K562 (cell line): ENCODE data around the gene TDRKH. TPM values are rescaled to one million over a fixed set of nuclear protein-coding genes. Genes with fewer than 3 reads are reported as not detected.

ENCODE experiments used
- ATAC-seq: fragments of 200-7000 bp; cut with Tn5 transposase; 3 replicates; pipeline ENCODE4 v1.9.1; 2020; ENCODE audit warnings: moderate library complexity
- BruUV-seq: library from RNA; stranded (reverse); fragments of 400-500 nt; replicated peaks from 2 replicates; lab custom pipeline; 2021; lab: Mats Ljungman, UMichigan
- CTCF ChIA-PET: fragments of 300-600 bp; formaldehyde crosslinking; extraction: SDS; loops from one replicate; lab custom pipeline; 2021; ENCODE audit warnings: low intra/inter-chr PET ratio; lab: Yijun Ruan, JAX
- POLR2A ChIA-PET: fragments of 300-600, 350-650 bp; sonication (Branson Sonifier 250); formaldehyde crosslinking; extraction: SDS; loops from one replicate; lab custom pipeline; 2021; ENCODE audit warnings: antibody characterized with exemption, inconsistent platforms; lab: Yijun Ruan, JAX
- DNase-seq, 4 experiments: peaks; one replicate each; pipeline versions ENCODE4 v3.0.0 to v3.0.0-alpha.2; 2011 to 2018; ENCODE audit warnings: low spot score in 3 of 4, mixed read lengths in 3 of 4; ENCODE audit errors: extremely low read depth in 1 of 4
- FAIRE-seq: peaks from 2 replicates; lab custom pipeline; 2011; peaks lifted over from hg19 to GRCh38; lab: Jason Lieb, UNC
- H2AFZ ChIP-seq: 2 replicates; pipeline ENCODE4 v1.6.0; 2011; ENCODE audit warnings: low read depth, low read length, control low read depth, inconsistent platforms
- H3K27ac ChIP-seq: fragments of 200-600 bp; 3 replicates; pipeline ENCODE4 v1.8.0; 2011; ENCODE audit warnings: low read depth, mild to moderate bottlenecking, control low read depth, inconsistent platforms, low read length, moderate library complexity, mixed read lengths; ENCODE audit errors: extremely low read depth
- H3K27me3 ChIP-seq, 2 experiments: fragments of 300-600 bp in 1 of 2; 2 replicates in 1 of 2; 3 replicates in 1 of 2; pipeline versions ENCODE4 v1.6.0 to v1.8.0; 2011; ENCODE audit warnings: inconsistent platforms in 2 of 2, low read length in 2 of 2, mild to moderate bottlenecking in 1 of 2, mixed read lengths in 1 of 2, moderate library complexity in 1 of 2; ENCODE audit not compliant: control insufficient read depth in 2 of 2, insufficient read depth in 2 of 2
- H3K36me3 ChIP-seq: fragments of 300-600 bp; 3 replicates; pipeline ENCODE4 v1.8.0; 2011; ENCODE audit warnings: mild to moderate bottlenecking, low read length, inconsistent platforms; ENCODE audit not compliant: control insufficient read depth, insufficient read depth
- H3K4me1 ChIP-seq, 2 experiments: fragments of 200-600 bp in 1 of 2; replicated peaks in 1 of 2; 2 replicates in 1 of 2; 3 replicates in 1 of 2; pipeline versions ENCODE4 v1.5.1 to v1.8.0; 2011; ENCODE audit warnings: inconsistent platforms in 2 of 2, low read length in 2 of 2, mild to moderate bottlenecking in 1 of 2, mixed read lengths in 1 of 2, moderate library complexity in 1 of 2; ENCODE audit not compliant: control insufficient read depth in 2 of 2, insufficient read depth in 2 of 2
- H3K4me2 ChIP-seq: 2 replicates; pipeline ENCODE4 v1.6.1; 2011; ENCODE audit warnings: low read length, control low read depth, inconsistent platforms, mixed read lengths; ENCODE audit not compliant: insufficient read depth
- H3K4me3 ChIP-seq: fragments of 200-600 bp; sonication (generic), shearing (Covaris generic); 2 replicates; pipeline ENCODE4 v1.5.1; 2016; ENCODE audit warnings: control low read depth, inconsistent platforms
- H3K79me2 ChIP-seq: fragments of 200-600 bp; 3 replicates; pipeline ENCODE4 v1.8.0; 2011; ENCODE audit warnings: low read length, inconsistent platforms; ENCODE audit not compliant: control insufficient read depth, insufficient read depth
- H3K9ac ChIP-seq, 2 experiments: 2 replicates each; pipeline versions ENCODE4 v1.6.0 to v1.6.1; 2011; ENCODE audit warnings: low read depth in 2 of 2, low read length in 2 of 2, control low read depth in 1 of 2, inconsistent platforms in 1 of 2, mild to moderate bottlenecking in 1 of 2, mixed read lengths in 1 of 2; ENCODE audit not compliant: insufficient read depth in 1 of 2
- H3K9me1 ChIP-seq: one replicate; pipeline ENCODE4 v1.6.0; 2011; ENCODE audit warnings: inconsistent platforms, mild to moderate bottlenecking, low read length, moderate library complexity; ENCODE audit not compliant: control insufficient read depth, insufficient read depth
- H3K9me3 ChIP-seq: replicated peaks from 2 replicates; pipeline ENCODE4 v1.5.1; 2011; ENCODE audit warnings: low read depth, low read length, inconsistent platforms; ENCODE audit not compliant: control insufficient read depth, insufficient read depth
- H4K20me1 ChIP-seq: replicated peaks from 2 replicates; pipeline ENCODE4 v1.6.1; 2011; ENCODE audit warnings: low read length, inconsistent platforms, mixed read lengths; ENCODE audit not compliant: control insufficient read depth, insufficient read depth
- ATF7 ChIP-seq: fragments of 450-650 bp; IDR thresholded peaks from 2 replicates; pipeline ENCODE4 v1.7.1; 2014; ENCODE audit warnings: mild to moderate bottlenecking, moderate library complexity
- E2F4 ChIP-seq: sonication (generic); formaldehyde crosslinking; IDR thresholded peaks from 2 replicates; pipeline ENCODE4 v1.8.0; 2022; ENCODE audit warnings: mild to moderate bottlenecking, low read depth, missing genetic modification reagents
- ELF4 ChIP-seq: fragments of 450-650 bp; formaldehyde crosslinking; IDR thresholded peaks from 2 replicates; pipeline ENCODE4 v1.4.0; 2022; ENCODE audit warnings: missing genetic modification characterization
- ERF ChIP-seq: fragments of 450-650 bp; formaldehyde crosslinking; IDR thresholded peaks from 2 replicates; pipeline ENCODE4 v1.4.0; 2020; ENCODE audit warnings: mild to moderate bottlenecking, mixed read lengths
- GABPB2 ChIP-seq: fragments of 250-450 bp; sonication (Bioruptor Pico); conservative IDR thresholded peaks from 2 replicates; pipeline ENCODE4 v1.5.1; 2021; ENCODE audit warnings: mild to moderate bottlenecking
- NEUROD1 ChIP-seq: fragments of 150-350 bp; IDR thresholded peaks from 2 replicates; pipeline ENCODE4 v1.6.1; 2014; ENCODE audit warnings: borderline replicate concordance, low read length, low read depth; ENCODE audit not compliant: partially characterized antibody
- RB1 ChIP-seq: fragments of 450-650 bp; IDR thresholded peaks from 2 replicates; pipeline ENCODE4 v1.6.1; 2017; ENCODE audit warnings: low read depth, mild to moderate bottlenecking
- STAT5A ChIP-seq: IDR thresholded peaks from 2 replicates; pipeline ENCODE4 v1.6.1; 2012; ENCODE audit warnings: low read length, inconsistent platforms, borderline replicate concordance
- YBX1 ChIP-seq: fragments of 450-650 bp; IDR thresholded peaks from 2 replicates; pipeline ENCODE4 v1.7.1; 2016; ENCODE audit warnings: mild to moderate bottlenecking
- ZMIZ1 ChIP-seq, 2 experiments: fragments of 150-350 bp in 1 of 2; IDR thresholded peaks; 2 replicates each; pipeline ENCODE4 v1.6.1; 2012 to 2016; ENCODE audit warnings: low read depth in 2 of 2, low read length in 2 of 2, mild to moderate bottlenecking in 1 of 2, moderate library complexity in 1 of 2
- ZNF121 ChIP-seq: sonication (generic); formaldehyde crosslinking; conservative IDR thresholded peaks from 2 replicates; pipeline ENCODE4 v1.8.0; 2022; ENCODE audit warnings: missing genetic modification reagents
- WGBS: fragments of 100-300 bp; shearing (Covaris generic); methylation state at CpG from one replicate; pipeline ENCODE4 v1.1.6; 2016; ENCODE audit warnings: low coverage, mixed read lengths; ENCODE audit not compliant: insufficient coverage; ENCODE audit errors: missing lambda C conversion rate; 5-methylcytosine and 5-hydroxymethylcytosine counted together
- in situ Hi-C: fragments of 300-500 bp; cut with MboI; formaldehyde crosslinking; loops from 4 replicates; pipeline ENCODE4 v1.15.0; 2018; ENCODE audit warnings: inconsistent platforms, mixed read lengths
- intact Hi-C: fragments of 100-400 bp; cut with micrococcal nuclease; formaldehyde crosslinking; loops from 2 replicates; pipeline ENCODE4 v1.14.2; 2022
- polyA plus RNA-seq, 8 experiments: library from polyadenylated mRNA; depleted of rRNA in 4 of 8; stranded (reverse) in 5 of 8; unstranded in 3 of 8; fragments of >200 nt; fragmentation: Nextera tagmentation in 2 of 8; fragmentation: Illumina TruSeq in 1 of 8; extraction: Ambion mirVana in 2 of 8; extraction: Trizol in 1 of 8; gene quantifications; 2 replicates each; pipeline versions ENCODE4 v1.2.1 to v1.2.3, GENCODE V29; 2011 to 2014; ENCODE audit warnings: inconsistent platforms in 1 of 8, missing spikeins in 1 of 8
- total RNA-seq, 7 experiments: library from RNA; depleted of rRNA in 6 of 7; stranded (reverse); fragments of >200 nt in 6 of 7; fragmentation: Illumina TruSeq in 2 of 7; extraction: Trizol in 2 of 7; gene quantifications; 2 replicates each; pipeline versions ENCODE4 v1.2.1 to v1.2.3, GENCODE V29; 2011 to 2021; ENCODE audit warnings: low replicate concordance in 1 of 7

Gene TDRKH
- total and polyA plus RNA-seq, 9 of the 15 experiments (the other 6 are each of a cell fraction or from before 2014, with no cell fraction given) = 4.3 to 21.3 (median 8.4) TPM

- H3K27me3 ChIP-seq = peaks cover 2 to 15% of the 10 kb centered on the region in 2 experiments; a peak in 3 of 5 replicates
- peaks cover 3% of the 10 kb centered on the region for H3K9me1 ChIP-seq
- intact Hi-C loops (no loop called here), in situ Hi-C loops (loop anchor here (5.0 kb wide), 1 partner anchor 133 kb away; no protein-coding TSS in a partner anchor)
- CTCF ChIA-PET = no interaction called here
- POLR2A ChIA-PET = interaction anchor here (0.5 to 1.2 kb wide), 2 partner anchors 10 to 523 kb away, joined by 3 to 4 read pairs; no protein-coding TSS in a partner anchor
- no TSS peak for BruUV-seq
- H3K4me2 ChIP-seq = no peak overlapping the region
- no peak overlapping the region for H3K27ac ChIP-seq
- peaks cover 5 to 33% of the 10 kb centered on the region in 2 experiments for H3K4me1 ChIP-seq
- no peak overlapping the region for H3K4me3 ChIP-seq
- no peaks in the 10 kb centered on the region for H3K36me3 ChIP-seq
- H3K79me2 ChIP-seq = no peaks in the 10 kb centered on the region
- 25% methylated on average over 5 of the region's 6 CpGs for WGBS
- no peaks in the 10 kb centered on the region for H4K20me1 ChIP-seq
- H3K9ac ChIP-seq = no peak overlapping the region
- DNase-seq = no peak
- ATAC-seq = no peak
- FAIRE-seq = no peak
- H3K9me3 ChIP-seq = no peaks in the 10 kb centered on the region
- TF ChIP-seq RB1 = no peak
- TF ChIP-seq ZMIZ1 (IDR thresholded peaks at IDR 0.05; ENCODE audit: low read depth in 2 of 2, low read length in 2 of 2) = no peak
- no peak for TF ChIP-seq ELF4 (CRISPR knock-in tag)
- no peak for TF ChIP-seq ATF7
- TF ChIP-seq STAT5A = no peak
- no peak for TF ChIP-seq ZNF121 (CRISPR knock-in tag)
- TF ChIP-seq ERF = no peak
- no peak for TF ChIP-seq GABPB2 (CRISPR knock-in tag)
- no peak for TF ChIP-seq NEUROD1
- TF ChIP-seq YBX1 = no peak
- no peak for TF ChIP-seq E2F4 (CRISPR knock-in tag)
- H2AFZ ChIP-seq = no peak overlapping the region
Observed at GRCh38 chr1:151830055-151830454, 39.8 kb upstream of the TDRKH start.
